CD14-positive monocyte (primary cell): ENCODE results near the gene MORN5. TPM values are rescaled to one million over a fixed set of nuclear protein-coding genes. Genes with fewer than 3 reads are reported as not detected.

ENCODE experiments used
- DNase-seq, 3 donors: peaks; one replicate each; pipeline ENCODE4 v3.0.0-alpha.2; 2011 to 2022
- H2AFZ ChIP-seq: 2 replicates; pipeline ENCODE4 v1.6.0; 2012; ENCODE audit warnings: mild to moderate bottlenecking, low read depth, low read length, inconsistent platforms; ENCODE audit not compliant: insufficient read depth, poor library complexity, severe bottlenecking
- H3K27ac ChIP-seq, 2 donors: 1 replicate in 1 of 2; 2 replicates in 1 of 2; pipeline ENCODE4 v1.5.1; 2012 to 2013; ENCODE audit warnings: low read length in 2 of 2, control low read depth in 1 of 2, inconsistent platforms in 1 of 2, low read depth in 1 of 2, mild to moderate bottlenecking in 1 of 2
- H3K27me3 ChIP-seq, 2 donors: one replicate each; pipeline versions ENCODE4 v1.6.0 to v1.6.1; 2011 to 2013; ENCODE audit warnings: low read length in 2 of 2; ENCODE audit not compliant: control insufficient read depth in 2 of 2, insufficient read depth in 2 of 2
- H3K36me3 ChIP-seq, 2 donors: replicated peaks in 1 of 2; 1 replicate in 1 of 2; 2 replicates in 1 of 2; pipeline versions ENCODE4 v1.5.1 to v1.6.1; 2012 to 2013; ENCODE audit warnings: low read length in 2 of 2, control low read depth in 1 of 2, inconsistent platforms in 1 of 2, mild to moderate bottlenecking in 1 of 2; ENCODE audit not compliant: insufficient read depth in 2 of 2, control insufficient read depth in 1 of 2
- H3K4me1 ChIP-seq, 2 donors: 1 replicate in 1 of 2; 2 replicates in 1 of 2; pipeline versions ENCODE4 v1.5.1 to v1.6.1; 2012 to 2013; ENCODE audit warnings: low read length in 2 of 2, control low read depth in 1 of 2, inconsistent platforms in 1 of 2, mild to moderate bottlenecking in 1 of 2, moderate library complexity in 1 of 2; ENCODE audit not compliant: insufficient read depth in 2 of 2, control insufficient read depth in 1 of 2
- H3K4me2 ChIP-seq: replicated peaks from 2 replicates; pipeline ENCODE3; 2012; ENCODE audit warnings: low read length, moderate library complexity, mild to moderate bottlenecking; ENCODE audit not compliant: poor library complexity, severe bottlenecking; ENCODE audit errors: extremely low read depth
- H3K4me3 ChIP-seq, 3 experiments: fragments of 200-600 bp in 1 of 3; sonication (generic) in 1 of 3; replicated peaks in 1 of 3; 1 replicate in 2 of 3; 2 replicates in 1 of 3; pipeline ENCODE4 v1.5.1; 2011 to 2013; ENCODE audit warnings: low read length in 3 of 3, mild to moderate bottlenecking in 3 of 3, control low read depth in 2 of 3, low read depth in 2 of 3, inconsistent platforms in 1 of 3, moderate library complexity in 1 of 3
- H3K79me2 ChIP-seq: 2 replicates; pipeline ENCODE4 v1.6.0; 2012; ENCODE audit warnings: mild to moderate bottlenecking, control low read depth, inconsistent platforms, low read length, moderate library complexity; ENCODE audit not compliant: insufficient read depth
- H3K9ac ChIP-seq: 2 replicates; pipeline ENCODE4 v1.6.0; 2017; ENCODE audit warnings: low read length, mild to moderate bottlenecking; ENCODE audit not compliant: insufficient read depth, poor library complexity, severe bottlenecking
- H3K9me3 ChIP-seq, 2 donors: replicated peaks in 1 of 2; 1 replicate in 1 of 2; 2 replicates in 1 of 2; pipeline versions ENCODE4 v1.5.1 to v1.6.1; 2012 to 2013; ENCODE audit warnings: low read length in 2 of 2, control low read depth in 1 of 2; ENCODE audit not compliant: control insufficient read depth in 1 of 2, insufficient read depth in 1 of 2
- H4K20me1 ChIP-seq: 2 replicates; pipeline ENCODE4 v1.6.0; 2012; ENCODE audit warnings: mild to moderate bottlenecking, low read length, control low read depth, moderate library complexity; ENCODE audit not compliant: insufficient read depth
- H3K27ac Mint-ChIP-seq, 7 donors: one replicate each; pipeline ENCODE4 v1.8.0; 2020; ENCODE audit warnings: mild to moderate bottlenecking in 7 of 7, mixed read lengths in 7 of 7, moderate library complexity in 6 of 7, inconsistent platforms in 2 of 7
- H3K27me3 Mint-ChIP-seq, 3 donors: one replicate each; pipeline ENCODE4 v1.8.0; 2021 to 2022; ENCODE audit warnings: low read depth in 3 of 3, mild to moderate bottlenecking in 3 of 3, mixed read lengths in 3 of 3, moderate library complexity in 3 of 3, inconsistent platforms in 1 of 3
- H3K36me3 Mint-ChIP-seq, 2 donors: one replicate each; pipeline ENCODE4 v1.8.0; 2020; ENCODE audit warnings: mixed read lengths in 2 of 2, inconsistent platforms in 1 of 2, mild to moderate bottlenecking in 1 of 2
- H3K4me1 Mint-ChIP-seq: one replicate; pipeline ENCODE4 v1.8.0; 2020; ENCODE audit warnings: mild to moderate bottlenecking, mixed read lengths
- H3K4me3 Mint-ChIP-seq, 2 donors: one replicate each; pipeline ENCODE4 v1.8.0; 2020; ENCODE audit warnings: mild to moderate bottlenecking in 2 of 2, mixed read lengths in 2 of 2, moderate library complexity in 1 of 2
- H3K9me3 Mint-ChIP-seq, 7 donors: one replicate each; pipeline ENCODE4 v1.8.0; 2020 to 2022; ENCODE audit warnings: mixed read lengths in 7 of 7, mild to moderate bottlenecking in 6 of 7, moderate library complexity in 6 of 7, inconsistent platforms in 2 of 7
- CTCF ChIP-seq: fragments of 200-600 bp; IDR thresholded peaks from one replicate; pipeline ENCODE4 v1.8.0; 2022; ENCODE audit warnings: antibody characterized with exemption, mild to moderate bottlenecking
- WGBS: methylation state at CpG from one replicate; pipeline ENCODE4 v1.1.5; 2013; ENCODE audit warnings: missing lambda C conversion rate; ENCODE audit not compliant: insufficient coverage; 5-methylcytosine and 5-hydroxymethylcytosine counted together
- intact Hi-C, 2 donors: fragments of 100-400 bp; cut with micrococcal nuclease; formaldehyde crosslinking; loops; one replicate each; pipeline versions ENCODE4 v1.15.0 to v1.15.1; 2023
- polyA plus RNA-seq, 3 donors: library from polyadenylated mRNA; depleted of rRNA in 1 of 3; unstranded in 2 of 3; stranded (reverse) in 1 of 3; fragments of 300-500 nt in 2 of 3; fragments of >200 nt in 1 of 3; fragmentation: Illumina TruSeq in 2 of 3; gene quantifications; 1 replicate in 2 of 3; 2 replicates in 1 of 3; pipeline ENCODE4 v1.2.3, GENCODE V29; 2012 to 2021

The MORN5 gene
- polyA plus RNA-seq, 3 donors: not detected

- H3K4me2 ChIP-seq: no peak overlapping the region
- H3K79me2 ChIP-seq: no peaks in the 10 kb centered on the region
- H3K4me1 Mint-ChIP-seq: no peaks in the 10 kb centered on the region
- no peak for TF ChIP-seq CTCF
- no peak overlapping the region for H3K4me3 Mint-ChIP-seq
- DNase-seq: no peak
- no peaks in the 10 kb centered on the region for H3K27me3 ChIP-seq
- no peaks in the 10 kb centered on the region for H3K36me3 Mint-ChIP-seq
- H3K36me3 ChIP-seq: no peaks in the 10 kb centered on the region
- intact Hi-C loops: no loop called here
- H3K27me3 Mint-ChIP-seq: peaks cover 0 to 3% (median 3%) of the 10 kb centered on the region in 3 donors
- WGBS: no CpG with 5 or more reads among the region's 1 CpG
- H4K20me1 ChIP-seq: no peaks in the 10 kb centered on the region
- no peak overlapping the region for H3K4me3 ChIP-seq
- no peak overlapping the region for H3K27ac ChIP-seq
- H3K9ac ChIP-seq: no peak overlapping the region
- H3K9me3 ChIP-seq: no peaks in the 10 kb centered on the region
- no peaks in the 10 kb centered on the region for H3K4me1 ChIP-seq
- H2AFZ ChIP-seq: no peak overlapping the region
- H3K9me3 Mint-ChIP-seq: no peaks in the 10 kb centered on the region
- H3K27ac Mint-ChIP-seq: no peak overlapping the region
Measured at GRCh38 chr9:122201641-122202040, 41.9 kb downstream of the MORN5 start.

- 100% methylated on average over 2 of the region's 3 CpGs for WGBS
- no peaks in the 10 kb centered on the region for H3K36me3 Mint-ChIP-seq
- no peaks in the 10 kb centered on the region for H3K27me3 ChIP-seq
- H3K9me3 Mint-ChIP-seq: no peaks in the 10 kb centered on the region
- no peak overlapping the region for H3K27ac Mint-ChIP-seq
- no peak for TF ChIP-seq CTCF
- H3K4me2 ChIP-seq: no peak overlapping the region
- no peak overlapping the region for H3K9ac ChIP-seq
- DNase-seq: no peak
- no peaks in the 10 kb centered on the region for H3K4me1 Mint-ChIP-seq
- peaks cover 0 to 3% (median 3%) of the 10 kb centered on the region in 3 donors for H3K27me3 Mint-ChIP-seq
- no peak overlapping the region for H3K4me3 Mint-ChIP-seq
- H2AFZ ChIP-seq: no peak overlapping the region
- H3K36me3 ChIP-seq: no peaks in the 10 kb centered on the region
- H3K9me3 ChIP-seq: no peaks in the 10 kb centered on the region
- no peaks in the 10 kb centered on the region for H3K4me1 ChIP-seq
- H3K27ac ChIP-seq: no peak overlapping the region
- no peak overlapping the region for H3K4me3 ChIP-seq
- intact Hi-C loops: no loop called here
- H3K79me2 ChIP-seq: no peaks in the 10 kb centered on the region
- no peaks in the 10 kb centered on the region for H4K20me1 ChIP-seq
Measured at GRCh38 chr9:122202111-122202510, 42.4 kb downstream of the MORN5 start.
